NCI-H446 (cell line): ENCODE results near the gene PRDX4.
"Not testable (repeated sequence)": the region's sequence is repeated elsewhere in the genome, so short reads cannot be mapped to it uniquely, and the experiment has no call there.

Experiments
- DNase-seq, 2 experiments: peaks; one replicate each; lab custom pipeline; 2025; lab: John Stamatoyannopoulos, UW

Gene PRDX4

DNA sequence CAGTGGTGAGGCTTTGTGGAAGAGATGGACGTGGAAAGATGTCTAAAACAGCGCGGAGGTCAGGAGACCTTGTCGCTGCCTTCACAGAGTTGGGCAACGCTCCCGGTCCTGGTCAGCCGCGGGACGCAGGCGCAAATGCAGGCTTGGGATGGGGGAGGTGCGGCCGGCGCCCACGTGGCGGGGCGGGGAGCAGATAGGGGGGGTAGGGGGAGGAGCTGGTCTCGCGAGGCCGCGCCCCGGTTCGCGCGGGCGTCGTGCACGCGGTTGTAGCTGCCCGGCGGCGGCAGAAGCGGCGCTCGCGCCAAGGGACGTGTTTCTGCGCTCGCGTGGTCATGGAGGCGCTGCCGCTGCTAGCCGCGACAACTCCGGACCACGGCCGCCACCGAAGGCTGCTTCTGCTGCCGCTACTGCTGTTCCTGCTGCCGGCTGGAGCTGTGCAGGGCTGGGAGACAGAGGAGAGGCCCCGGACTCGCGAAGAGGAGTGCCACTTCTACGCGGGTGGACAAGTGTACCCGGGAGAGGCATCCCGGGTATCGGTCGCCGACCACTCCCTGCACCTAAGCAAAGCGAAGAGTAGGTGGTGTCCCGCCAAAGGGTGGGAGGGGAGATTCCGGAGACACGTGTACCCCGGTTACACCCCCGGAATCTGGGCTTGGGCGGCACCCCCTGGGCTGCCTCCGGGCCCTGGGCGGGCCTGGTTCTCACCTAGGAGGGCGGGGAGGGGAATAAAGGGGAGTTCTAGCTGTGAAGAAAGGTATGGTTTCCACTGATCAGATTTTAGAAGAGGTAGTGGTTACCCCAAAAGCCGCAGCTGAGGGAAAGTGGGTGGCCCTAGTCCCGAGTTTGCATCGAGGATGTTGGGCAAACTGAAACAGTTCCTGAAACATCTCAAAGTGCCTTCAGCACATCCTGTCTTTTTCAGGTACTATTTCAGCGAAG is at the start of gene PRDX4:
Gene PRDX4 (plus strand): TSS at position 255 of the 939 bp plus-strand sequence. CDS start 78 bp downstream, at position 333.
- DNase-seq, result peak; percentile 57 to 92

DNA sequence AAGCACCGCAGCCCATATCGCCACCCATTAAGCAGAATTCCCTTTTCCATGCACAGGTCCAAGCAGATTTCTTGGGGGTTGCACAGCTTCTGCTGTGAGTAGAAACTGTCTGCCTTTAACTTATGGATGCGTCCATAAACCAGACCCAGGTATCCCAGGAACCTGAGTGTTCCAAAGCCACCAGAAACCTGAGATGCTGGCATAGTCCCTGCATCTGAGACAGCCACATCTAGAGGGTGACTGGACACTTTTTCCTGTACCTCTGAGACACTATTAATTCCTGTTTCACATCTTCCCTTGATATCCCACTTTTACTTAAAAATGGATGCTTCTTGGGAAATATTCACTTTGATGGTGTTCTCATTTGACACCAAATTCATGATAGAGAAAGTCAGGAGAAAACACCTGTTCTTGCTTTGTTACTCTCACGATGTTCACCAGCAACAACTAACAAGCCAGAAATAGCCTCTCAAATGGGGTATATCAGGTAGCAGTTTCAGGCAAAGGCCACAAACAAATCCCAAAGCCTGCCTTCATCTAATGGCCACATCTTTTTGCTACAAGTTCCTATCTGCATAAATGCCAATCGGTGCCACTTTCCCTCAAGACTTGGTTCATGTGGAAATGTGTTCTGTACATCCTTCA is 45.5 kb upstream of the PRDX4 start:
- no peak for DNase-seq

GRCh38 chrX:23623797-23624196 is 43.5 kb upstream of the PRDX4 start:
- DNase-seq, result no peak

GRCh38 chrX:23626651-23627050 is 40.6 kb upstream of the PRDX4 start:
- no peak for DNase-seq

- no peak for DNase-seq
Observed at GRCh38 chrX:23628131-23628530, 39.2 kb upstream of the PRDX4 start.

- DNase-seq, result no peak
Observed at GRCh38 chrX:23631136-23631535, 36.2 kb upstream of the PRDX4 start.

DNA sequence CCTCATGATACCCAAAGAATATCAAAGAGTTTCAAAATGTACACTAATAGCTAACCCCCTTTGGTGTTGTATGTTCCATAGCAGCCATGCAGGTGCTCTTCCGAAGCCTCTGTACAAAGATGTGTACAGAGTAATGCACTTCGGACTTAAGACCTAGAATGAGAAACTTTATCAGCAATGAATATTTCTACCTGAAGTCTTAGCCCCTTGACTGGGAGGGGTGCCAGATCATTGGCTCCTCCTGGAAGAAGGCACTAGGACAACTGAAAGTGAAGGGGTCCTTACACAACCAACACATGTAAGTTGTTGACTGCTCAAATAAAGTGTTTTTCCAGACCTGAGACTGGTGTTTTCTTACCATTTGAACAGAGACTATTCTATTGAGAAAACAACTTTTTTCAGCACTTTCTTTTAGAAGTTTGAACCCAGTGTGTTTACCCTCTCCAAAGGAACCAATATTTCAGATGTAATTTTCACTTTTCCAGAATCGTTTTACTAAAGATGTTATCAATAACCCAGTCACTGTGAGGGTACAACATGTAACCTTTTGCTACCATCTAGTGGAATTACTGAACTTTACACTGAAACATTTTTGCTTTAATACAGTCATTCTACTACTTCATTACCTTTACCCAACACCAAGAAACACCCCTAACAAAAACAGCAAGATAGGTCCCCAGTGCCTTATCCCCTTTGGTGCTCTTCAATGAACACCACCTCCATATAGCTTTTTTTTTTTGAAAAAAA is 33.3 kb upstream of the PRDX4 start:
- peak in 1 of 2 experiments; percentile 21 for DNase-seq

DNA sequence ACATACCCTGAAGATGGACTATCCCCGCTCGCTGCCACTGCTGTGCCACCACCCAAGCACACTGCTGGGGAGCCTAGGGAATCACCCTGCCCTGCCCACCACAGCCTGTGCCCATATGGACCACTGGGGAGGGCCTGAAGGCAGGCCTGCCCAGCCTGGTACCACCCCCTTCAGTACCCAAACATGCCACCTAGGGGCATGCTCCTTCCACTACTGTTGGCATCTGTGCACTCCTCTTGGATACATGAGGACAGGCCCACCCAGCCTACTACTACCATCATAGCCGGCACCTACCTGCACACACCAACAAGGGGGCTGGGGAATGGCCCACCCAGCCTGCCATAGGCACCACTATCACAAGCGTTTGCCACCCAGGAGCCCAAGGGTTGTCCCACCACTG is 30.1 kb upstream of the PRDX4 start:
- no peak for DNase-seq

DNA sequence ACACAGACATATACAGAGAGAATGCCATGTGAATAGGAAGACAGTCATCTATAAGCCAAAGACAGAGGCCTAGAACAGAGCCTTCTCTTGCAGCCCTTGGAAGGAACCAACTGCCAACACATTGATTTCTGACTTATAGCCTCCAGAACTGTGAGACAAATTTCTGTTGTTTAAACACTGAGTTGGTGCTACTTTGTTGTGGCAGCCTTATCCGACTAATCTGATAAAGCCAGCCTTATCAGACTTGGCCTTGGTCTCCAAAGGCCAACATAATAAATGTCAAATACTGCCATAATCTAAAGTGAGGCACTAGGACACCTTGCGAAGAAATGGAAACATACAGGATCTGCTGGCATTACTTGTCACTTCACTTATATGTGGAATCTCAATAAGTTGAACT is 24.3 kb upstream of the PRDX4 start:
- DNase-seq, result no peak

DNA sequence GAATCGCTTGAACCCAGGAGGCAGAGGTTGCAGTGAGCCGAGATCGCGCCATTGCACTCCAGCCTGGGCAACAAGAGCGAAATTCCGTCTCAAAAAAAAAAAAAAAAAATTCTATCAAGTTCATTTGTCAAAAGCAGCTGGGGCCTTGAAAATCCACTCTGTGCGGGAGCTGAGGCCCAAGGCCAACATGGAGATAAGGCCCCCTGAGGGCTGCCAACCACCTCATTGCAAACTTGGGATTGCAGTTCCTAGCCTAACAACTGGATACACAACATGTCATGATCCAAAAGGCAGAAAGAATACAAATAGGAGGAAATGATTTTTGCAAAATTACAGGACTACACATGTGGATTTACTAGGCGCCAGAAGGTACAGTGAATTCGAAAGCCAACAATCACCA is 22.5 kb upstream of the PRDX4 start:
- no peak for DNase-seq

GRCh38 chrX:23656091-23656490 is 11.2 kb upstream of the PRDX4 start:
- peak in 1 of 2 experiments; percentile 5 for DNase-seq

- DNase-seq, result no peak
Observed at GRCh38 chrX:23656684-23657083, 10.6 kb upstream of the PRDX4 start.

- DNase-seq, result no peak
Observed at GRCh38 chrX:23659339-23659738, 8.0 kb upstream of the PRDX4 start.

DNA sequence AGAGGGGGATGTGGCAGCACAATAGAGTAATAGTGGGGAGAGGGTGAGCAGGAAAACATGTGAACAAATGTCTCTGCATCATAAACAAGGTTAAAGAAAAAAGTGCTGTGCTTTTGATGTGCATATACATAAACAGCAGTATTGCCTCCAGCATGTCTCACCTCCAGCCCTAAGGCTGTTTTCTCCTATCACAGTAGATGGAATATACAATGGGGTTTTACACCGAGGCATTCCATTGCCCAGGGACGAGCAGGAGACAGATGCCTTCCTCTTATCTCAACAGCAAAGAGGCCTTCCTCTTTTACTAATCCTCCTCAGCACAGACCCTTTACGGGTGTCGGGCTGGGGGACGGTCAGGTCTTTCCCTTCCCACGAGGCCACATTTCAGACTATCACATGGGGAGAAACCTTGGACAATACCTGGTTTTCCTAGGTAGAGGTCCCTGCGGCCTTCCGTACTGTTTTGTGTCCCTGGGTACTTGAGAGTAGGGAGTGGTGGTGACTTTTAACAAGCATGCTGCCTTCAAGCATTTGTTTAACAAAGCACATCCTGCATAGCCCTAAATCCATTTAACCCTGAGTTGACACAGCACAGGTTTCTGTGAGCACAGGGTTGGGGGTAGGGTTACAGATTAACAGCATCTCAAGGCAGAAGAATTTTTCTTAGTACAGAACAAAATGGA is 7.1 kb upstream of the PRDX4 start:
- not testable (repeated sequence) for DNase-seq

- no peak for DNase-seq
Observed at GRCh38 chrX:23660766-23661132, 6.5 kb upstream of the PRDX4 start.

DNA sequence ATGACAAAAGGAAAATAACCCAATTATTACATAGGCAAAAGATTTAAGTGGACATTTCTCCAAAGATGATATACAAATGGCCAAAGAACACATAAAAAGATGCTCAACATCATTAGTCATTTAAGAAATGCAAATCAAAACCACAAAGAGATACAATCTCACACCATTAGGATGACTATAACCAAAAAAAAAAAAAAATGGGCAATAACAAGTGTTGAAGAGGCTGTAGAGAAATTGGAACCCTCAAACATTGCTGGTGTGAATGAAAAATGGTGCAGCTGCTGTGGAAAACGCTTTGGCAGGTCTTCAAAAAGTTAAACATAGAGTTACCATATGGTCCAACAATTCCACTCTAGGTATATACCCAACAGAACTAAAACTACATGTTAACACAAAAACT is 5.6 kb upstream of the PRDX4 start:
- peak in 1 of 2 experiments; percentile 53 for DNase-seq

DNA sequence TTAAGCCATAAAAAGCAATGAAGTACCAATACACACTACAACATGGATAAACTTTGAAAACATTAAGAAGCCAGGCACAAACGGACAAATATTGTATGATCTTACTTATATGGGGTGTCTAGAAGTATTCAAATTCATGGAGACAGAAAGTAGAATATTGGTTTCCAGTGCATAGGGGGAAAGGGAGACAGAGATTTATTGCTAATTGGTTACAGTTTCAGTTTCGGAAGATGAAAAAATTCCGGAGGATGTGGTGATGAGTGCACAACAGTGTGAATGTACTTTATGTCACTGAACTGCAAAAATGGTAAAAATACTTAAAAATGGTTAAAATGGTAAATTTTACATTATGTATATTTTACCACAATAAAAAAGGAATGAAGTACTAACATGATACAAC is 5.1 kb upstream of the PRDX4 start:
- DNase-seq, result no peak

DNA sequence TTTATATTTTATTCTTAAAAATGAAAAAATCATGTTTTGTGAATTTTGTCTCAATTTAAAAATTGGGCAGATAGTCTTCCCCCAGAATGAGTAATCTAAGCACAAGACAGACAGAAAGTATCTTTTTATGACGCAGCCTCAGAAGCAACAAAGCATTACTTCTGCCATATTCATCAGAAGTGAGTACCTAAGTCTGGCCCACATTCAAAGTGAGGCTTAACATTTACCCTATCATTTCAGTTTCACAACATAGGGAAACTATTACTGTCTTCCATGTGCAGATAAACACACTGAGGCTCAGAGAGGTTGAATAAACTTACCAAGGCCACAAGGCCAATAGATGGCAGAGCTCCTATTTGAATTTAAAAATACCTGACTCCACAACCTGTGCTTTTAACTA is 4.4 kb upstream of the PRDX4 start:
- no peak for DNase-seq

- no peak for DNase-seq
Observed at GRCh38 chrX:23664496-23664895, 2.8 kb upstream of the PRDX4 start.

- DNase-seq, result no peak
Observed at GRCh38 chrX:23666282-23666681, 1.0 kb upstream of the PRDX4 start.

DNA sequence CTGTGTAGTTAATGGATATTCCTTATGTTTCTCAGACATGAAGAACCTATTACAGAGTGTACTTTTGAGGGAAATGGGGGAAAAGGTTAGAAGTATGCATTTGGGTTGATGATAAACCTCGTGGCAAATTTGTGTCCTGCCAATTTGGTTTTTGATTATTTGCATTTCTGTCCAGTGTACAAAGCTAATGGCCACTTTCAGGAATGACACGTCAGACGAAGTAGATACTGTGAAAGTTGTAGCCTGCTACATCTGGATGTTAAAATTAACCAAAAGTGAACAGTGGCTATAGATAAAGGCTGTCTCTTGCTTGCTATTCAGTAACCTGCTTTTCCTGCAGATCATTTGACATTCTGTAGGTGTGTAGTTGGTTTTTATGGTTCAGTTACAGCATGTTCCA is 1.0 kb downstream of the PRDX4 start:
- no peak for DNase-seq

- DNase-seq, result no peak
Observed at GRCh38 chrX:23670528-23670927, 3.2 kb downstream of the PRDX4 start.
